GM18505 (cell line): ENCODE measurements around the gene CHURC1.

Experiments
- ATAC-seq: cut with Tn5 transposase; IDR thresholded peaks from one replicate; pipeline ENCODE4 v1.9.1; 2021; ENCODE audit not compliant: unreplicated experiment
- POLR2A ChIP-seq: IDR thresholded peaks from 4 replicates; pipeline ENCODE4 v1.6.1; 2011; ENCODE audit warnings: borderline replicate concordance; ENCODE audit not compliant: insufficient read depth, insufficient read length; ENCODE audit errors: extremely low read depth

Gene CHURC1

GRCh38 chr14:64950889-64951288 is 36.6 kb downstream of the CHURC1 start:
- no peak for TF ChIP-seq POLR2A
- ATAC-seq = no peak

- ATAC-seq = no peak
- TF ChIP-seq POLR2A = no peak
Measured at GRCh38 chr14:64951291-64951690, 37.0 kb downstream of the CHURC1 start.

GRCh38 chr14:64951724-64952123 is 37.5 kb downstream of the CHURC1 start:
- no peak for TF ChIP-seq POLR2A
- no peak for ATAC-seq

- TF ChIP-seq POLR2A = no peak
- ATAC-seq = no peak
Measured at GRCh38 chr14:64952598-64953309, 38.5 kb downstream of the CHURC1 start.

- no peak for ATAC-seq
- TF ChIP-seq POLR2A = no peak
Measured at GRCh38 chr14:64953310-64953654, 39.0 kb downstream of the CHURC1 start.

GRCh38 chr14:64953661-64954060 is 39.4 kb downstream of the CHURC1 start:
- TF ChIP-seq POLR2A = no peak
- ATAC-seq = no peak

- ATAC-seq = no peak
- no peak for TF ChIP-seq POLR2A
Measured at GRCh38 chr14:64954491-64955240, 40.4 kb downstream of the CHURC1 start.

- TF ChIP-seq POLR2A = no peak
- no peak for ATAC-seq
Measured at GRCh38 chr14:64955297-64955696, 41.0 kb downstream of the CHURC1 start.

- no peak for ATAC-seq
- TF ChIP-seq POLR2A = no peak
Measured at GRCh38 chr14:64956697-64957406, 42.6 kb downstream of the CHURC1 start.

GRCh38 chr14:64958201-64958600 is 43.9 kb downstream of the CHURC1 start:
- no peak for ATAC-seq
- TF ChIP-seq POLR2A = no peak

- no peak for ATAC-seq
- TF ChIP-seq POLR2A = no peak
Measured at GRCh38 chr14:64958743-64959142, 44.5 kb downstream of the CHURC1 start.

- ATAC-seq = no peak
- no peak for TF ChIP-seq POLR2A
Measured at GRCh38 chr14:64960762-64961276, 46.6 kb downstream of the CHURC1 start.

GRCh38 chr14:64963611-64964010 is 49.4 kb downstream of the CHURC1 start:
- ATAC-seq = no peak

More at GRCh38 chr14:64963611-64964010, 49.4 kb downstream of the CHURC1 start:
- TF ChIP-seq POLR2A = no peak
